H9 (cell line): Measurements from ENCODE around the gene BPIFB4. TPM values are rescaled to one million over a fixed set of nuclear protein-coding genes. Genes with fewer than 3 reads are reported as not detected.

Experiments used
- DNase-seq: peaks from one replicate; pipeline ENCODE4 v3.0.0-alpha.2; 2017
- H2AFZ ChIP-seq: one replicate; pipeline ENCODE4 v1.6.1; 2013; ENCODE audit warnings: mild to moderate bottlenecking, low read length, control low read depth, moderate library complexity
- H2AK5ac ChIP-seq: 2 replicates; pipeline ENCODE4 v1.6.1; 2013; ENCODE audit warnings: low read length, control low read depth, mixed read lengths; ENCODE audit not compliant: insufficient read length
- H2BK120ac ChIP-seq: one replicate; pipeline ENCODE4 v1.6.1; 2013; ENCODE audit warnings: low read depth, mild to moderate bottlenecking, low read length, control low read depth, inconsistent platforms; ENCODE audit not compliant: poor library complexity, severe bottlenecking
- H2BK12ac ChIP-seq: 2 replicates; pipeline ENCODE4 v1.6.1; 2013; ENCODE audit warnings: low read length, control low read depth, mixed read lengths, low read depth; ENCODE audit not compliant: insufficient read length
- H2BK15ac ChIP-seq: 2 replicates; pipeline ENCODE4 v1.6.1; 2013; ENCODE audit warnings: low read depth, low read length, control low read depth
- H2BK20ac ChIP-seq: one replicate; pipeline ENCODE4 v1.6.1; 2013; ENCODE audit warnings: low read depth, mild to moderate bottlenecking, low read length, control low read depth, inconsistent platforms; ENCODE audit not compliant: poor library complexity, severe bottlenecking
- H2BK5ac ChIP-seq: 2 replicates; pipeline ENCODE4 v1.6.1; 2013; ENCODE audit warnings: low read length, control low read depth, mixed read lengths; ENCODE audit not compliant: insufficient read length
- H3K14ac ChIP-seq: 2 replicates; pipeline ENCODE4 v1.6.1; 2013; ENCODE audit warnings: low read length, control low read depth; ENCODE audit not compliant: insufficient read depth
- H3K18ac ChIP-seq: 2 replicates; pipeline ENCODE4 v1.6.1; 2013; ENCODE audit warnings: low read depth, mild to moderate bottlenecking, mixed read lengths, low read length, control low read depth; ENCODE audit not compliant: insufficient read length
- H3K23ac ChIP-seq: 2 replicates; pipeline ENCODE4 v1.6.1; 2013; ENCODE audit warnings: low read length, control low read depth, mixed read lengths, low read depth; ENCODE audit not compliant: insufficient read length
- H3K23me2 ChIP-seq: 2 replicates; pipeline ENCODE4 v1.6.1; 2013; ENCODE audit warnings: low read depth, mild to moderate bottlenecking, mixed read lengths, low read length, control low read depth; ENCODE audit not compliant: insufficient read length, poor library complexity, severe bottlenecking
- H3K27ac ChIP-seq: 2 replicates; pipeline ENCODE4 v1.5.1; 2013; ENCODE audit warnings: low read length, control low read depth, mixed read lengths, low read depth; ENCODE audit not compliant: insufficient read length
- H3K27me3 ChIP-seq: 2 replicates; pipeline ENCODE4 v1.6.1; 2013; ENCODE audit warnings: low read length, control low read depth, inconsistent platforms; ENCODE audit not compliant: insufficient read depth
- H3K4ac ChIP-seq: 2 replicates; pipeline ENCODE4 v1.6.1; 2013; ENCODE audit warnings: low read depth, mild to moderate bottlenecking, control low read depth, inconsistent platforms, low read length, moderate library complexity
- H3K4me1 ChIP-seq: 2 replicates; pipeline ENCODE4 v1.6.1; 2013; ENCODE audit warnings: low read length, control low read depth, inconsistent platforms; ENCODE audit not compliant: insufficient read depth
- H3K4me2 ChIP-seq: 2 replicates; pipeline ENCODE4 v1.6.1; 2013; ENCODE audit warnings: low read length, control low read depth, mixed read lengths; ENCODE audit not compliant: insufficient read length, insufficient read depth
- H3K56ac ChIP-seq: 2 replicates; pipeline ENCODE4 v1.6.1; 2013; ENCODE audit warnings: low read depth, mild to moderate bottlenecking, mixed read lengths, low read length, control low read depth; ENCODE audit not compliant: insufficient read length
- H3K79me1 ChIP-seq: 2 replicates; pipeline ENCODE4 v1.6.1; 2013; ENCODE audit warnings: low read depth, mild to moderate bottlenecking, moderate library complexity, low read length, control low read depth, inconsistent platforms; ENCODE audit not compliant: insufficient read depth, poor library complexity, severe bottlenecking
- H3K79me2 ChIP-seq: 2 replicates; pipeline ENCODE4 v1.6.1; 2013; ENCODE audit warnings: low read length, control low read depth, inconsistent platforms; ENCODE audit not compliant: insufficient read depth
- H3K9ac ChIP-seq: 2 replicates; pipeline ENCODE4 v1.6.1; 2013; ENCODE audit warnings: low read length, control low read depth, mixed read lengths; ENCODE audit not compliant: insufficient read length; ENCODE audit errors: extremely low read depth
- H3K9me3 ChIP-seq: one replicate; pipeline ENCODE4 v1.6.1; 2013; ENCODE audit warnings: low read depth, low read length, inconsistent platforms; ENCODE audit not compliant: control insufficient read depth
- H3T11ph ChIP-seq: one replicate; pipeline ENCODE4 v1.6.1; 2013; ENCODE audit warnings: mild to moderate bottlenecking, low read length, control low read depth, inconsistent platforms
- H4K20me1 ChIP-seq: one replicate; pipeline ENCODE4 v1.6.1; 2013; ENCODE audit not compliant: control insufficient read depth, insufficient read length, insufficient read depth
- H4K5ac ChIP-seq: 2 replicates; pipeline ENCODE4 v1.6.1; 2013; ENCODE audit warnings: low read depth, mild to moderate bottlenecking, mixed read lengths, low read length, control low read depth; ENCODE audit not compliant: insufficient read length
- H4K8ac ChIP-seq: replicated peaks from 2 replicates; pipeline ENCODE4 v1.6.1; 2013; ENCODE audit warnings: low read length, control low read depth, mixed read lengths, low read depth; ENCODE audit not compliant: insufficient read length
- H4K91ac ChIP-seq: 2 replicates; pipeline ENCODE4 v1.6.1; 2013; ENCODE audit warnings: low read depth, mild to moderate bottlenecking, moderate library complexity, mixed read lengths, low read length, control low read depth; ENCODE audit not compliant: insufficient read length
- H3K27ac Mint-ChIP-seq, 3 experiments: 2 replicates in 2 of 3; 3 replicates in 1 of 3; pipeline ENCODE4 v1.8.0; 2020 to 2021; ENCODE audit warnings: mixed read lengths in 3 of 3, mild to moderate bottlenecking in 1 of 3, moderate library complexity in 1 of 3
- H3K27me3 Mint-ChIP-seq: 2 replicates; pipeline ENCODE4 v1.8.0; 2021; ENCODE audit warnings: low read depth, mild to moderate bottlenecking, moderate library complexity, mixed read lengths
- H3K36me3 Mint-ChIP-seq, 3 experiments: 2 replicates in 2 of 3; 3 replicates in 1 of 3; pipeline ENCODE4 v1.8.0; 2020 to 2021; ENCODE audit warnings: low read depth in 3 of 3, mixed read lengths in 3 of 3; ENCODE audit not compliant: insufficient read depth in 1 of 3
- H3K4me1 Mint-ChIP-seq, 2 experiments: 2 replicates each; pipeline ENCODE4 v1.8.0; 2020; ENCODE audit warnings: mixed read lengths in 2 of 2
- H3K4me3 Mint-ChIP-seq, 2 experiments: 2 replicates in 1 of 2; 3 replicates in 1 of 2; pipeline ENCODE4 v1.8.0; 2020 to 2021; ENCODE audit warnings: mild to moderate bottlenecking in 2 of 2, mixed read lengths in 2 of 2, moderate library complexity in 1 of 2
- H3K9me3 Mint-ChIP-seq, 2 experiments: 2 replicates in 1 of 2; 3 replicates in 1 of 2; pipeline ENCODE4 v1.8.0; 2020; ENCODE audit warnings: mild to moderate bottlenecking in 2 of 2, mixed read lengths in 2 of 2, moderate library complexity in 1 of 2
- CTCF ChIP-seq: fragments of 200-600 bp; sonication (generic); conservative IDR thresholded peaks from 3 replicates; pipeline ENCODE4 v1.8.0; 2021; ENCODE audit warnings: antibody characterized with exemption, mild to moderate bottlenecking
- WGBS: extraction: QIAGEN DNeasy Blood & Tissue Kit; methylation state at CpG from one replicate; pipeline ENCODE4 v1.1.7; 2013; ENCODE audit warnings: missing lambda C conversion rate, low lambda C conversion rate, mixed read lengths; ENCODE audit not compliant: insufficient read length; ENCODE audit errors: extremely low coverage; 5-methylcytosine and 5-hydroxymethylcytosine counted together
- total RNA-seq: library from RNA; stranded (reverse); gene quantifications from 2 replicates; pipeline ENCODE4 v1.2.1, GENCODE V29; 2021

Gene BPIFB4
- total RNA-seq, 1 experiment from 2014 or later: not detected

DNA sequence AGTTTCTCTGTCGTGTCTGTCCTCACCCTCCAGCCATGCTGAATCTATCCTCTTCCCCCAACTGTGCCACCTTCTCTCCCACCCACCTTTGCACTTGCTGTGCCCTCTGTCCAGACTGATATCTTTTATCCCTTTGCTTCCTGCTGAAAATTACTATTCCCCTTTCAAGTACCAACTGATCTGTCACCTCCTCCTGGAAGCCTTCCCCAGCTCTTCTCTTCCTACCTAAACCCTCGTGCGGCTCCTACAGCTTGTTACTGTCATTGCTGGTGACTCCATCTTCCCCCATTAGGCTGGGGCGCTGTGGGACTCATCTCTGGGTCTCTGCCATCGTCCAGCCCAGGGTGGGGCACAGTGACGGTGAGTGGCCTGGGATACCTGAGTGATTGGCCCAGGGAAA is 46.9 kb upstream of the BPIFB4 start:
- peaks cover 2 to 4% of the 10 kb centered on the region in 2 experiments; a peak in 2 of 5 replicates for H3K9me3 Mint-ChIP-seq
- H2AK5ac ChIP-seq: no peak overlapping the region
- no peaks in the 10 kb centered on the region for H3K79me2 ChIP-seq
- H3K4me1 ChIP-seq: no peaks in the 10 kb centered on the region
- H4K20me1 ChIP-seq: no peaks in the 10 kb centered on the region
- no peaks in the 10 kb centered on the region for H3K36me3 Mint-ChIP-seq
- no peak overlapping the region for H4K8ac ChIP-seq
- no peaks in the 10 kb centered on the region for H3K27me3 ChIP-seq
- H2BK12ac ChIP-seq: no peak overlapping the region
- no peak overlapping the region for H3K27ac ChIP-seq
- no peak overlapping the region for H3K27ac Mint-ChIP-seq
- no peak overlapping the region for H3K14ac ChIP-seq
- no peak overlapping the region for H3K18ac ChIP-seq
- no peaks in the 10 kb centered on the region for H3K4me1 Mint-ChIP-seq
- H3K56ac ChIP-seq: no peak overlapping the region
- H2BK120ac ChIP-seq: no peak overlapping the region
- no peaks in the 10 kb centered on the region for H3K23me2 ChIP-seq
- H3K4me3 Mint-ChIP-seq: no peak overlapping the region
- H2BK15ac ChIP-seq: no peak overlapping the region
- H3K23ac ChIP-seq: no peak overlapping the region
- H3K27me3 Mint-ChIP-seq: peaks cover 13% of the 10 kb centered on the region
- H3K79me1 ChIP-seq: no peaks in the 10 kb centered on the region
- H4K91ac ChIP-seq: no peak overlapping the region
- DNase-seq: no peak
- no peak overlapping the region for H3T11ph ChIP-seq
- H2AFZ ChIP-seq: no peak overlapping the region
- no peak for TF ChIP-seq CTCF
- H3K9ac ChIP-seq: no peak overlapping the region
- H4K5ac ChIP-seq: no peak overlapping the region
- WGBS: no CpG with 5 or more reads among the region's 6 CpGs
- H2BK5ac ChIP-seq: no peak overlapping the region
- no peaks in the 10 kb centered on the region for H3K9me3 ChIP-seq
- H2BK20ac ChIP-seq: no peak overlapping the region
- no peak overlapping the region for H3K4me2 ChIP-seq
- H3K4ac ChIP-seq: no peak overlapping the region
